HG03558 (cell line): ENCODE data around the gene OTOP2.
"Not testable (repeated sequence)": the region's sequence is repeated elsewhere in the genome, so short reads cannot be mapped to it uniquely, and the experiment has no call there.

ENCODE experiments used
- ATAC-seq: cut with Tn5 transposase; IDR thresholded peaks from one replicate; pipeline ENCODE4 v1.9.1; 2021; ENCODE audit warnings: moderate number of reproducible peaks; ENCODE audit not compliant: unreplicated experiment; ENCODE audit errors: extremely low read depth

The OTOP2 gene

DNA sequence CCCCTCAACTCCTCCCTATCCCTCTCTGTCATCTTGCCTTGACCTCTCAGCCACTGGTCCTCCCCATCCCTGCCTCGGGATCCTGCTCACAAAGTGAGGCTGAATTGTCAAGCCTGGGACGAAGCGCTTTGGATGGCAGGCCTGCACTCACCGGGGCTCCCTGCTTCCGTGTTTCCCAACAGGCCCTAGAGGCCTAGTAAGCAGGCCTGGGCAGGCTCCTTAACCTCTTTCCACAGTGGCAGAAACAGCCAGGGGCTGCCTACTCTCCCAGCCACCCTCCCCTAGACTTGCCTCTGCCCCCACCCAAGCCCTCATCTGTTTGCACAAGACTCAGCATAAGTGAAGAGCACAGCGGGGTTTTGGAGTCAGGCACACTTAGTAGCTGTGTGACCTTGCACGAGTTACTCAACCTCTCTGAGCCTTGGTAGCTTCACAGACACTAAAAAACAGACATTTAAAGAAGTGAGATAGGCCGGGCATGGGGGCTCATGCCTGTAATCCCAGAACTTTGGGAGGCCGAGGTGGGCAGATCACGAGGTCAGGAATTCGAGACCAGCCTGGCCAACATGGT is 25.6 kb upstream of the OTOP2 start:
- no peak for ATAC-seq

DNA sequence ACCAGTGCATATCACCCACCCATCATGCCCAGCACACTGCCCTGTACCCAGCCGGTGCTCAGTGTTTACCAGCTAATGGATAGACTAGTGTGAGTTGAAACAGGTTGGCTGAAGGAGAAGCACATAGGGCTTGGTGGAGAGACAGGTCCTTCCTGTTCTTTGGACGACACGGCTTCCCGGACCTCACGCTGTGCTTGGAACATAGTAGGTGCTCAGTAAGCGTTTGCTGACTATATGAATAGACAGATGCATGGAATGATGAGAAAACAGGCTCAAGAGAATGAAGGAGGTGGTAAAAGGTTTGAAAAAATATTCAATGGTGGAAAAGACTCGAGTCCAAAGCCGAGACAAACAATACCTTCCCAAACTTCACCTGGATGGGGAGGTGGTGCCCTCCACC is 23.9 kb upstream of the OTOP2 start:
- ATAC-seq = no peak

DNA sequence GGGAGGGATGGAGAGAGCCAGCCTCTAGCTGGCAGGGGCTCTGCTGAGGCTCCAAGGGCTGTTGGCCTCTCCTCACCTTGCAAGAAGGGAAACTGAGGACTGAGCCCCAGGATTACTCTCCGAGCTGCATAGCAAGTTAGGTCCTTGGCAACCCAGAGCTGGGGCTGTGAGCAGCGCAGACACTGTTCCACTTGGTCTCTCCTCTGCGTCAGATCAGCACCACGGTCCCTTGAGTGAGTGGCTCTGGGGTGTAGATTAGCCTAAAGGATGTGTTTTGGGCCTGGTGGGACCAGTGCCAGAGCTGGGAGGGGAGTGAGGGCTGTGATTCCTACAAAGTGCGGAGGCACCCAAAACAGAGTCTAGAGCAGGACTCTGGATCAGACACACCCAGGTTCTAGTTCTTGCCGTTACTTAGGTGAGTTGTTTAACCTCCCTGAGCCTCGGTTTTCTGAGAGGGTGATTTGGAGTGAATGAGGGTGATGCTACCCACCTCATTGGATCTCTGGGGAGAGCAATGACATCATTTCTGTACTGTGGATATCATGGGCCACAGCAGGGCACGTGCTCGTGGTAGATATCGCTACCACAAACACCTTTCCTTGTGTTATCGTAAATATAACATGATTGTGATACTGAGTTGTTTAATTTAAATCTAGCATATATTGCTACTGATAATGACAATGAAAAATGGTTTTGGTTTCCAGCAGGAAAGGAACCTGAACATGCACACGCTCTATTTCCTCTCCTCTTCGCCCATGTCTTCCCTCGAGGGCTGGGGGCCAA is 22.5 kb upstream of the OTOP2 start:
- no peak for ATAC-seq

DNA sequence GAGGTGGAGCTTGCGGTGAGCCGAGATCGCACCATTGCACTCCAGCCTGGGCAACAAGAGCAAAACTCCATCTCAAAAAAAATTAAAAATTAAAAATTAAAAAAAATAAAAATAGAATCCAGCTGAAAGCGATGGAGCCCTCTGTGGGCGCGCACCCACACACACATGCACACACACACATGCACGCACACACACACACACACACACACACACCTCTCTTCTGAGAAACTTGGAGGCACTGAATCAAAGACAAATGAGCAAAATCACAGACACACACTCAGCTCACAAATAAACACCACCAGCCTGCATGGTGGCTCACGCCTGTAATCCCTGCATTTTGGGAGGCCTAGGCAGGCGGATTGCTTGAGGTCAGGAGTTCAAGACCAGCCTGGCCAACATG is 21.0 kb upstream of the OTOP2 start:
- no peak for ATAC-seq

DNA sequence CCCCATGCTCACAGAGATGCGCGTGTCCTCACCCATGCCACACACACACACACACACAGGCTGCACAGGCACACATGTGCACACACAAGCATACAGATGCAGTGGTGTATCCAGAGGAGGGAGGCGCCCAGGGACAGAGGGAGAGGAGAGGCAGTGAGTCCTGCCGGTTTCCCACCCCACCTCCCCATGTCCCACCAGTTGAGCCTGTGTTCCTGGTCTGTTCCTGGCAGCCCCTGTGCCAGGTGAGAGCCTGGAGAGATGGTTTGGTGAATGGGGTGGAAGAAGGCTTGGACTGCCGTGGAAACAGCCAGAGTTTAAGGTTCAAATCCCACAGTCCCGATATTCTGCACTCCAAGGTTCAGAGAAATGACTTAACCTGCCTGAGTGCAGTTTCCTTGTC is 20.4 kb upstream of the OTOP2 start:
- no peak for ATAC-seq

DNA sequence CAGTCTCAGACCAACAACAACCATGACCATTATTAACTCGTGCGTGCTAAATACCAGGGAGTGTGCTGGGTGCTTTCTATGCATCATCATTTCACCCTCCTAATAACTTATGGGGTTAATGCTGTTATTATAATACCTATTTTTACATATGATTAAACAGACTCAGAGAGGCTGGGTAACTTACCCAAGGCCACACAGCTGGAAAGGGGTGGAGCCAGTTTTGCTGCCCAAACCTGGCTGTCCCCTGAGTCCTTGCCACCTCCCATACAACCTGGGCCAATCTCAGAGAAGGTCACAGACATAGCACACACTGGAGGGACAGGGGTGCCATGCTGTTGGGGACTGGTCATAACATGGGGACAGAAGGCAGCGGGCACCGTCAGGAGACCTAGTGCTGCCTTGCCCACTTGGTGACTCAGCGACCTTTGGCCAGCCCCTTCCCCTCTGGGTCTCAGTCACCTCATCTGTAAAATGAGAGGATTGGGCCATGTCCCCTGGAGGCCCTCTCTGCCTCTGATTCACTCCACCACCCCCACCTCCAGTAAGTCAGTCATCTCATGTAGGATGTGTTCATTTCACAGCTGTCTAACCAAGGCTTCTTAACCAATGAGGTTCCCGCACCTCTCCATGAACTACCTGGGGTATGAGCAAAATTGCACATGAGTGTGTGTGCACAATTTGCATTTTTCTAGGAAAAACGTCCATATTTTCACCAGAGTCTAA is 19.2 kb upstream of the OTOP2 start:
- ATAC-seq = no peak

DNA sequence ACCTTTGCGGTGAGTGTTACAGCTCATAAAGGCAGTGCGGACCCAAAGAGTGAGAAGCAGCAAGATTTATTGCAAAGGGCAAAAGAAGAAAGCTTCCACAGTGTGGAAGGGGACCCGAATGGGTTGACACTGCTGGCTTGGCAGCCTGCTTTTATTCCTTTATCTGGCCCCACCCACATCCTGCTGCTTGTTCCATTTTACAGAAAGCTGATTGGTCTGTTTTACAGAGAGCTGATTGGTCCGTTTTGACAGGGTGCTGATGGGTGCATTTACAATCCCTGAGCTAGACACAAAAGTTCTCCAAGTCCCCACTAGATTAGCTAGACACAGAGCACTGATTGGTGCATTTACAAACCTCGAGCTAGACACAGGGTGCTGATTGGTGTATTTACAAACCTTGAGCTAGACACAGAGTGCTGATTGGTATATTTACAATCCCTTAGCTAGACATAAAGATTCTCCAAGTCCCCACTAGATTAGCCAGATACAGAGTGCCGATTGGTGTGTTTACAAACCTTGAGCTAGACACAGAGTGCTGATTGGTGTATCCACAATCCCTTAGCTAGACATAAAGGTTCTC is 17.8 kb upstream of the OTOP2 start:
- ATAC-seq = not testable (repeated sequence)

DNA sequence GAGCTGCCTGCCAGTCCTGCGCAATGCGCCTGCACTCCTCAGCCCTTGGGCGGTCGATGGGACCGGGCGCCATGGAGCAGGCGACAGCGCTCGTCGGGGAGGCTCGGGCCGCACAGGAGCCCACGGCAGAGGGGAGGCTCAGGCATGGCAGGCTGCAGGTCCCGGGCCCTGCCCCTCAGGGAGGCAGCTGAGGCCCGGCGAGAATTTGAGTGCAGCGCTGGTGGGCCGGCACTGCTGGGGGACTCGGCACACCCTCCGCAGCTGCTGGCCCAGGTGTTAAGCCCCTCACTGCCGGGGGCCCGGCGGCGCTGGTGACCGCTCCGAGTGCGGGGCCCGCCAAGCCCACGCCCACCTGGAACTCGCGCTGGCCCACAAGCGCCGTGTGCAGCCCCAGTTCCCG is 17.1 kb upstream of the OTOP2 start:
- ATAC-seq = no peak

DNA sequence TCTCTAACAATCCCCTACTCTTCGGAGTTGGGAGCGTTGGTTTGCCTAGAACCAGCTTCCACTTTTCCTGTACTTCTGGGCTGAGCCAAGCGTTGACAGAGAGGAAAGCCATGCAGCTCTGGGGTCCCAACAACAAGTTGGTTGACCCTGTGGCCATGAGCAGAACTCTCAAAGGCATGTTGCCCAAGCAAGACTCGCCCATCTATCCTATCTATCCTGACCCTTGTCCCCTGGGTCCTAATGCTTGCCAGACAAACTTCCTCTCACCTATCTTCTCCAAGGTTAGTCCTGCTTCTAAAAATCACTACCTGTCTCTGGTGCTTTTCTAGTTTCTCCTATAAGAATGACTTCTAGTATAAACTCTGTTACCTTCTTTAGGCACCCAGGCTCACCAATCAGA is 15.0 kb upstream of the OTOP2 start:
- ATAC-seq = not testable (repeated sequence)

DNA sequence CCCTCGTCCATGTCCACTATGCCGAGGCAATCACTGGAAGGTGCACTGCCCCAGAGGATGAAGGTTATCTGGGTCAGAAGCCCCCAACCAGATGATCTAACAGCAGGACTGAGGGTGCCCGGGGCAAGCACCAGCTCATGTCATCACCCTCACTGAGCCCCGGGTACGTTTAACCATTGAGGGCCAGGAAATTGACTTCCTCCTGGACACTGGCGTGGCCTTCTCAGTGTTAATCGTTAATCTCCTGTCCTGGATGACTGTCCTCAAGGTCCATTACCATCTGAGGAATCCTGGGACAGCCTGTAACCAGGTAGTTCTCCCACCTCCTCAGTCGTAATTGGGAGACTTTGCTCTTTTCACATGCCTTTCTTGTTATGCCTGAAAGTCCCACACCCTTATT is 12.7 kb upstream of the OTOP2 start:
- ATAC-seq = not testable (repeated sequence)

DNA sequence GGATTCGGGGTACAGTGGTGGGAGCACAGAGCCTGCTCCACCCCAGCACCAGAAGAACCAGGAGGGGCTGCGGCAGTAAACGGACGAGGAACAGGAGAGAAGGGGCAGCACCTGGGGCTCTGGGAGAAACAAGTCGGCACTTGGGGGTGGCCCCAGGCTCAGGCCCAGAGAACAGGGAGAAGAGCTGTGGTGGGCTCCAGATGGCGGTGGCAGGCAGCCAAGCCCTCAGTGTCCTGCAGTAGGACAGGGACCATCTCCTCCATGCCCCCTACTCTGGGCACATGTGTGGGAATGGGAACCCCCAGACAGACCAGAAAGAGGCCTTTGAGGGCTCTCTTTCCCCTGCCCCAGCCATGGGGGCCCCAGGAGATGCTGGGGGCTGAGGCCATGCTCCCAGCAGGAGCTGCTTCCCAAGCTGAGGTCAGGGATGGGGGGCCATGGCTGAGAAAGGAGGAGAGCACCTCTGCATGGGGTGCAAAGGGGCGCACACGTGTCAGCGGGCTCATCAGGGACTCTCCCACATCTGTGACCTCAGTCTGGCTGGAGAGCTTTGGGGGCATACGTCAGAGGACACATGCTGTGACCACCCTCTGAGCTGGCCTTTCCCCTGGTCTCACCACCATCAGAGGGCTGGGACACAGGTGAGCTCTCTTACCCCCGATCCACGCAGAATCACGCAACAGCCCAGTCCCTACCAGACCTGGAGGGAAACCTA is 7.8 kb upstream of the OTOP2 start:
- no peak for ATAC-seq

DNA sequence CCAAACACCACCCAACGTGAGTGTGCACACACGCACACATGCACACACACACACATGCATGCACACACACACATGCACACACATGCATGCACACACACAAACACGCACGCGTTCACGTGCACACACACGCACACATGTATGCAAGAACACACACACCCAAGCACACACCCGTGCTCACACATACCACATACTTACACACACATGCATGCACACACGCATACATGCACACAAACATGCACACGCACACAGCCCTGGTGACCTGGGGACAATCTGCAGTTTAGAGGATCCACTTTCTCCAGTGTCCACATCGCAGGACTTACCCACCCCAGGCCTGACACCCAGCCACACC is 7.2 kb upstream of the OTOP2 start:
- ATAC-seq = no peak

DNA sequence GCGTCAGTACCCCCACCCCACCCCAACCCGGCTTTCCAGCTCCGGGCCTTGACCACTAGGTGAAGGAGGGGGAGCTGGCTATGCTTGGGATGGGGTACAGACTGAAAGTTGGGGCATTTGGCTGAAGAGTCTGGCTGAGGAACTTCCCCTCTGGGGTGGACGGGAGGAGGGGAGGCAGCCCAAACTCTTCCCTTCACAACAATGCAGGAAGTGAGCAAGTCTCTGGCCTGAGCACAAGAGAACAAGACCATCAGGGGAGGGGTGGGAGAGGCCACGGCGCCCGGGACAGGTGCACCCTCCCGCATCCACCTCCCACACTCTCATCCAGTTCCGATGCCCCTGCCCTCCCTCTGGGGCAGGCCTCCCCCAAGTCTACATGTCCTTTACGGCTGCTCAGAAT is 6.6 kb upstream of the OTOP2 start:
- ATAC-seq = no peak

DNA sequence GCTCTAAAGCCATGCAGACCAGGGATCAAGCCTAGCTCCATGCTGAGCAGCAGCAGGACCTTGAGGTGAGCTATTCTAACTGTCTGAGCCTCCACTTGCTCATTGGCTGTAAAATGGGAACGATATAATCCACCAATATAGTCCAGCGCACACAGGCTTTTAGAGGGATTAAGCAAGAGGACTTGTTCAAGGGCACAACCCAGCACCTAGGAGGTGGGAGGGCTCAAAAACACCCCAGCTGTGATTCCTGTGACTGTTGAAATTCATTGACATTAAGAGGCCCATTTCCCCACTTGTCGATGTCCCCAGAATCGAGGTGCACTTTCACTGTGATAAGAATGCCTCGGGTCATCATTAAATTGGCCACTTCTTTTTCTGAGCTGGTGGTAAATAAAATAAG is 5.2 kb upstream of the OTOP2 start:
- ATAC-seq = no peak

DNA sequence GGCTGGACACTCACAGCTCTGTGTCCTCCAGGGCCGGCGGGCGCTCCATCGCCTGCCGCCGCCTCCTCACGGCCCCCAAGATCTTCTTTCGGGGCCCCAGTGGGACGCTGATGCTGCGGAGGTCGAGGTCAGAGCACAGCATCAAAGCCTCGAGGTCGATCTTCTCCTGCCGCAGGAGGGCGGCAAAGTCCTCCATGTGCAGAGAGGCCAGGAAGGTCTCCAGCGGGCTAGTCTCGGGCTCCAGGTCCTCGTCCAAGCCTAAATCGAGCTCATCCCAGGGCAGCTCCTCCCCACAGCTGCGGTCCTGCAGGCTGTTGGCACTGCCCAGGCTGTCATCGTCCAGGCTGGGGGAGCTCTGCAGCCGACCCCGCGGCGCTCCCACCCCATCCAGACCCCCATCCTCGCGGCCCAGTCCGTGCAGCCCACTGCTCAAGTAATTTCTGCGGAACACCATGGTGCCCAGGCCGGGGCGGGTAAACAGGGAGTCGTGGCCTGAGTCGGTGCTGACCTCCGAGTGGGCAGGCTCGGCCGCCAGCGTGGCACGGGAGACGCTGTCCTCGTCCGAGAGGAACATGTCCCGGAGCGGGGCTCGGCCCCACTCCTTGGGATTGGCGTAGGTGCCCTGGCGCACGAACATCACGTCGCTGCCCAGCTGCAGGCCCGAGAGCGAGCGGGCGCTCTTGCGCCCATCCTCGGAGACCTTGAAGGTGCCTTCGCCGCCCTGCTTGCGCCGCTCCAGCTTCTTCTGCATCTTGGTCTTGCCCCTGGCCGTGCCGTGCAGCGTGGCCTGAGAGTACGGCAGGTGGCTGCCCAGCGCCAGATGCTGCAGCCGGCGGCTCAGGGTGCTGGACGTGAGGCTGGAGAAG is 4.4 kb upstream of the OTOP2 start:
- no peak for ATAC-seq

DNA sequence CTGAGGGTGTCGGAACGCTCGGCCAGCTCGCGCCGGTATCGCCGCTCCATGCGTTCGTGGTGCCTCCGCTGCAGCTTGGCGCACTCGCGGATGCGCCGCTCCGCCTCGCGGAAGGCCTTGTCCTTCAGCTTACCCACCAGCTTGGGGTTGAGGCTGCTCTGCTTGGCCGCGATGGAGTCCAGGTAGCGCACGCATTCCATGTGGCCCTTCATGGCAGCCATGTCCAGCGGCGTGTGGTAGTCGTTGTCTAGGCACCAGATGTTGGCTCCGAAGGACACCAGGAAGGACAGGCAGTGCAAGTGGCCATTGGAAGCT is 3.8 kb upstream of the OTOP2 start:
- no peak for ATAC-seq

DNA sequence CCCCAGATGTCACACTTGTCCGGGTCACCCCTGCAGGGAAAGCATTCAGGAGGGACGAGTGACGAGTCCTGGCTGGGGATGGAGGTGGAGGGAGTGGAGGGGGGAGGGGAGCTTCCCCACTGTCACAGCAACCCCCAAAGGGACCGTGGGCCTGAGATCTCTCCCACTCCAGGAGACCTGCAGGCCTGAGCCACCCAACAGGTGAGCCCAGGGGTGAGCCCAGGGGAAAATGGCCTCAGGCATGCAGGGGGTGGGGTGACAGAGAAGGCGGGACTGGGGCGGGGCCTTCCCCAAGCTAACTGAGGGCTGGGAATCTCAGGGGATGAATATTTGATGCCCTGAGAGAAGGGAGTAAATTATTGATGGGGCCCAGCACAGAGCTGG is 3.4 kb upstream of the OTOP2 start:
- ATAC-seq = no peak

DNA sequence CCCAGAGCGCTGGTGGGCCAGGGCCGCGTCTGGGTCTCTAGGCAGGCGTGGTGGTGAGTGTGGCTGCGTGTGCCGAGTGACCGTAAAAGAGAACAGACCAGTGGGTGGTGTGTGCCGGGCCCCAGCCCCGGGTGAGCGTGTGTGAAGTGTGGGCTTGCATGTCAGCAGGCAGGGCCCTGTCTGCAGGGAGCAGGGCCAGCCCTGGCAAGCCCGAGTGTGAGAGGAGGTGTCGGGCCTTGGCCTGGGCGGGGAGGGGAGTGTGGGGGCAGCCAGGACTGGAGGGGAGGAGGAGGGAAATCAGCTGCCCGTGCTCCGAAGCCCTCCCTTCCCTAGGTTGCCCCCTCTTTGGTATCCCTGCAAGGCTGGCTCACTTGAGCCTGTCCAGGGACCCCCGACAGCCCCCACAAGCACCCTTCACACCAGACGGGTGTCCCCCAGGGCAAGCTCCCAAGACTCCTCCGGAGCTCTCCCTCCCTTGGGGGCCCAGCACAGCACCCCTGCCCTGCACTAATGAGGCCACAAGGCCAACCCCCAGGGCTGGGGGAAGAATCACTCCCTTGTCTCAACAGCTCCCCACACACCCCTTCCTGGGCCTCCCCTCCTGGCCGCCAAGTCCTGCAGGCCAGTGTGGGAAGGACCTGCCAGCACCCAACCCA is 2.9 kb upstream of the OTOP2 start:
- ATAC-seq = no peak

DNA sequence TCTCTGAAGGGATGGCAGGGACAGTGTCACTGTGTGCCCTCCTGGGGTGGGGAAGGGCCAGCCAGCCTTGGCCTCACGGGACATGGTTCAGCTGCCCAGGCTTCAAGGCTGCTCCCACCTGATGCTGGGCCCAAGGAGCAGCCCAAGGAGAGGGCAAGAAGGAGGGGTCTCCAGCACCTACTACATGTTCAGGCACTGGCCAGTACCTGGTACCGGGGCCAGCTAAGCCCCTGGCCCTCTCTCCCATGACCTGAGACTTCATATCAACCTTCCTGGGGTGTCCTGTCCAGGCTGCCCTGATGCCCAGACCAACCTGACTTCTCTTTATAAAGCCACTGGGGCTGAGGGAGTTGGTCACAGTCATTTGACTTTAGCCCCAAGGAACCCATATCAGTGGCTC is 2.3 kb upstream of the OTOP2 start:
- no peak for ATAC-seq

DNA sequence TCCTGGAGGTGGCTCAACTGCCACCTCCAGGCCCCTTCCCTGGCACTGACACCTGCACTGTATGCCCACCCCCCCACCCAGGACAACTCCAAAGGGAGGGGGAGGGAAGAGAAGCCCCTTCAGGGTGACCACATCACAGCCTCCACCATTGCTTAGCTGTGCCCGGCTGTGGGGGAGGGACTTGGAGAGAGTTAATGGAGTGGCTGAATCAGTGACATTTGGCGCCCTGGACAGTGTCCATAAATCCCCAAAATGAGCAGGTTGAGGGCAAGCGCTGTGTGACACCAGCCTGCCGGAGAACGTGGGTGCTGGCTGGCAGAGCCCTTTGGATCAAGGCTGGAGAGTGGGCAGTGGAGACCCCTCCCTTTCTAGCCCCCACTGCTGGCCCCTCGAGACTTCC is 1.9 kb upstream of the OTOP2 start:
- no peak for ATAC-seq
